ENCODE data around the gene NPBWR2. TPM values are rescaled to one million over a fixed set of nuclear protein-coding genes. Genes with fewer than 3 reads are reported as not detected.
"Not testable (repeated sequence)": the region's sequence is repeated elsewhere in the genome, so short reads cannot be mapped to it uniquely, and the experiment has no call there.

The NPBWR2 gene
- total RNA-seq, 1 experiment from 2014 or later, result not detected

- no peak for DNase-seq
- Histone ChIP-seq H3K27me3 (ENCODE audit: control insufficient read depth, insufficient read depth, low read length) (no peaks in the 10 kb centered on the region), H3K36me3 (replicated peaks; ENCODE audit: control insufficient read depth, insufficient read depth, low read length) (no peaks in the 10 kb centered on the region)
Measured at GRCh38 chr20:64095455-64095854, 11.9 kb downstream of the NPBWR2 start.

GRCh38 chr20:64093013-64093503 lies 14.3 kb downstream of the NPBWR2 start:
- DNase-seq, result peak; percentile 83
- H3K36me3 ChIP-seq (replicated peaks; ENCODE audit: control insufficient read depth, insufficient read depth, low read length), result no peaks in the 10 kb centered on the region
- no peak overlapping the region for H3K4me3 ChIP-seq (ENCODE audit: insufficient read depth, low read depth, low read length)
- no peaks in the 10 kb centered on the region for H3K27me3 ChIP-seq (ENCODE audit: control insufficient read depth, insufficient read depth, low read length)

More at GRCh38 chr20:64095455-64095854, 11.9 kb downstream of the NPBWR2 start:
- H3K4me3 ChIP-seq (ENCODE audit: insufficient read depth, low read depth, low read length), result no peak overlapping the region

GRCh38 chr20:64092258-64093012 lies 14.9 kb downstream of the NPBWR2 start:
- H3K4me3 ChIP-seq (ENCODE audit: insufficient read depth, low read depth, low read length), result no peak overlapping the region
- no peak for DNase-seq
- no peaks in the 10 kb centered on the region for H3K27me3 ChIP-seq (ENCODE audit: control insufficient read depth, insufficient read depth, low read length)
- H3K36me3 ChIP-seq (replicated peaks; ENCODE audit: control insufficient read depth, insufficient read depth, low read length), result no peaks in the 10 kb centered on the region

- Histone ChIP-seq H3K4me3 (ENCODE audit: insufficient read depth, low read depth, low read length) (no peak overlapping the region), H3K36me3 (replicated peaks; ENCODE audit: control insufficient read depth, insufficient read depth, low read length) (no peaks in the 10 kb centered on the region), H3K27me3 (ENCODE audit: control insufficient read depth, insufficient read depth, low read length) (no peaks in the 10 kb centered on the region)
- DNase-seq, result peak; percentile 90
Measured at GRCh38 chr20:64091770-64092169, 15.6 kb downstream of the NPBWR2 start.

DNA sequence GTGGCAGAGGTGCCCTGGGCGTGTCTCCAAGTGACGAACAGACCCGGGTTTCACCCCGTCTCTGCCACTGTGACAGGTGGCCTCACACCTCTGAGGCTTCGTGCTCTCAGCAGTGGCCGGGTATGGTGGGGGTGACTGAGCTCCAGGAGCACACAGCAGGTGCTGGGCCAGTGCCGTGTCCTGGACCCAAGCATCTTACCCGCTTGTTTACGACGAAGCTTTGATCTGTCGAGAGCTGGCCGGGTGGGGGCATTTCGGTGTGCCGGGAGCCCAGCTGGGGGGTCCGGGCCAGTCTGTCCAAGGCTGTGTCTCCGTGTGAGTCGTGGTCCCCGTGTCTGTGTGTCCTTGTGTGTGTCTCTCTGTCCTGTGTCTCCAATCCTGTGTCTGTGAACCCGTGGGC lies 16.0 kb downstream of the NPBWR2 start:
- Histone ChIP-seq H3K27me3 (ENCODE audit: control insufficient read depth, insufficient read depth, low read length) (no peaks in the 10 kb centered on the region), H3K36me3 (replicated peaks; ENCODE audit: control insufficient read depth, insufficient read depth, low read length) (no peaks in the 10 kb centered on the region), H3K4me3 (ENCODE audit: insufficient read depth, low read depth, low read length) (no peak overlapping the region)
- no peak for DNase-seq

DNA sequence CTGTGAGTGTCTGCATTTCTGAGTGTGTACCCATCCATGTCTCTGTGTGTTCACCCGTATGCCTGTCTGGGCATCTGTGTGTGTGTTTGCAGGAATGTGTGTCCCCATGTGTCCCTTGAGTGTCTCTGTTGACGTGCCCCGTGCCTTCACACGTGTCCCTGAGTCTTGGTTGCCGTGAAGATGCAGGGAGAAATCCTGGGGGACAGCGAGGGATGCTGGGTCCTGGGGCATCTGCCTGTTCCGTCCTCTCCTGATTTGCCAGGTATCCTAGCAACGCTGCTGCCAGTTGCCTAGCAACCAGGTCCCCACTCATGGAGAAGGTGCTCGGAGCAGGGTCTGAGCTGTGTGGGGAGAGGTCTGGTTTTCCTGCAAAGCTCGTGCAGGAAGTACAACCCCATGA lies 17.2 kb downstream of the NPBWR2 start:
- H3K4me3 ChIP-seq (ENCODE audit: insufficient read depth, low read depth, low read length), result no peak overlapping the region
- H3K36me3 ChIP-seq (replicated peaks; ENCODE audit: control insufficient read depth, insufficient read depth, low read length), result no peaks in the 10 kb centered on the region
- H3K27me3 ChIP-seq (ENCODE audit: control insufficient read depth, insufficient read depth, low read length), result peaks cover 3% of the 10 kb centered on the region
- no peak for DNase-seq

- not testable (repeated sequence) for H3K36me3 ChIP-seq (replicated peaks; ENCODE audit: control insufficient read depth, insufficient read depth, low read length); H3K4me3 ChIP-seq (ENCODE audit: insufficient read depth, low read depth, low read length); DNase-seq
- peaks cover 18% of the 10 kb centered on the region for H3K27me3 ChIP-seq (ENCODE audit: control insufficient read depth, insufficient read depth, low read length)
Measured at GRCh38 chr20:64088586-64088985, 18.8 kb downstream of the NPBWR2 start.

GRCh38 chr20:64087226-64087825 lies 20.0 kb downstream of the NPBWR2 start:
- not testable (repeated sequence) for H3K36me3 ChIP-seq (replicated peaks; ENCODE audit: control insufficient read depth, insufficient read depth, low read length); H3K4me3 ChIP-seq (ENCODE audit: insufficient read depth, low read depth, low read length); DNase-seq
- H3K27me3 ChIP-seq (ENCODE audit: control insufficient read depth, insufficient read depth, low read length), result peaks cover 26% of the 10 kb centered on the region

GRCh38 chr20:64086801-64087200 lies 20.6 kb downstream of the NPBWR2 start:
- Histone ChIP-seq H3K36me3 (replicated peaks; ENCODE audit: control insufficient read depth, insufficient read depth, low read length) (no peaks in the 10 kb centered on the region), H3K4me3 (ENCODE audit: insufficient read depth, low read depth, low read length) (no peak overlapping the region), H3K27me3 (ENCODE audit: control insufficient read depth, insufficient read depth, low read length) (peaks cover 30% of the 10 kb centered on the region)
- DNase-seq, result no peak

GRCh38 chr20:64084685-64085152 lies 22.6 kb downstream of the NPBWR2 start:
- peaks cover 38% of the 10 kb centered on the region for H3K27me3 ChIP-seq (ENCODE audit: control insufficient read depth, insufficient read depth, low read length)
- H3K4me3 ChIP-seq (ENCODE audit: insufficient read depth, low read depth, low read length), result peak overlapping the region; percentile 64; the same call in 1 of the 2 replicates
- no peaks in the 10 kb centered on the region for H3K36me3 ChIP-seq (replicated peaks; ENCODE audit: control insufficient read depth, insufficient read depth, low read length)
- DNase-seq, result peak; percentile 90

GRCh38 chr20:64083804-64084684 lies 23.3 kb downstream of the NPBWR2 start, which contains the start of gene LKAAEAR1:
Gene LKAAEAR1 (minus strand): TSS chr20:64084398. CDS start chr20:64084219, 179 bp downstream.
- no peaks in the 10 kb centered on the region for H3K36me3 ChIP-seq (replicated peaks; ENCODE audit: control insufficient read depth, insufficient read depth, low read length)
- peaks cover 38% of the 10 kb centered on the region for H3K27me3 ChIP-seq (ENCODE audit: control insufficient read depth, insufficient read depth, low read length)
- peak; percentile 88 for DNase-seq
- peak within 1 kb of the TSS; percentile 64 for H3K4me3 ChIP-seq (ENCODE audit: insufficient read depth, low read depth, low read length)

DNA sequence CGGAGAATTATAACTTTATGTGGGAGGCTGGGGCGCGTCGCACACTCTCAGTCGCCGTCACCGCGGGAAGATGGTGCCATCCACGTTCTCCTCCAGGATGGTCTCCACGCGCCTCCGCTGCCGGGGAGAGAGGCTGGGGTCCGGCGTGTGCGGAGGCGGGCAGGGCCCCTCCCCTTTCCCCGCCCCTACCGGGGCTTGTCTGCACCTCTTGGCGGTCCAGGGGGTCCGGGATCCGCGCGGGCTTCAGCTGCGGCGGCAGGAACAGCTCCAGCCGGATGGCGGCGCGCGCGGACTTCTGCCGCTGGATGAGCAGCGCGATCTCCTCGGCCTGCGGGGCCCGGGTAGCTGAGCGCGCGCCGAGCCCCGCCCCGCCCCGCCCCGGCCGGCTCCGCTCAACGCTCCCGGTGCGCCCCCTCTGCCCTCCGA lies 24.0 kb downstream of the NPBWR2 start:
- DNase-seq, result peak; percentile 97
- peak overlapping the region; percentile 64 for H3K4me3 ChIP-seq (ENCODE audit: insufficient read depth, low read depth, low read length)
- H3K27me3 ChIP-seq (ENCODE audit: control insufficient read depth, insufficient read depth, low read length), result peaks cover 38% of the 10 kb centered on the region
- no peaks in the 10 kb centered on the region for H3K36me3 ChIP-seq (replicated peaks; ENCODE audit: control insufficient read depth, insufficient read depth, low read length)

DNA sequence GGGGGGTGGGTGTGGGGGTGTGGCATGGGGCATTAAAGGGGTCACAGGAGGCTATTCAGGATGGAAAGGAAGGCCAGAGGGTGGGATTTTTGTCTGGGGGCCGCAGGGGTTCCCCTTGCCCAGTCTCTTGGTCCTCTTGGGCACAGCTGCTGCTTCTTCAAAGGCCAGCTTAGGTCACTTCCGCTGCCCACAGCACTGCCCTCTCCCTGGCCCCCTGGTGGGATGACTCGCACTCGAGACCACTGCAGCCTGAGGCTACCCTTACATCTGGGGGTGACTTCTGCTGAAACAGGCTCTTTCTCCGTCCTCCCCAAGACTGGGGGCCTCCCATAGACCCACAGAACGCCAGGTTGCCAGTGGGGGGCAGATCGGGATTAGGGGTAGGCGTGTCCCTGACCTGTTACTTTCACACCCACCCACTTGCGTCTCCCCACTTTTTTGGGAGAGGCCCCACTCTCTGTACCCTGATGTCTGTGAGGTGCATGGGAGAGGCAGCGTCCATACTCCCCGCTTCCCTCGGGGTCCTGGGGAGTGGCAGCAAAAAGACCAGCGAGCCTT lies 24.5 kb downstream of the NPBWR2 start:
- DNase-seq, result no peak
- Histone ChIP-seq H3K27me3 (ENCODE audit: control insufficient read depth, insufficient read depth, low read length) (peaks cover 38% of the 10 kb centered on the region), H3K36me3 (replicated peaks; ENCODE audit: control insufficient read depth, insufficient read depth, low read length) (no peaks in the 10 kb centered on the region), H3K4me3 (ENCODE audit: insufficient read depth, low read depth, low read length) (peak overlapping the region; percentile 28)

DNA sequence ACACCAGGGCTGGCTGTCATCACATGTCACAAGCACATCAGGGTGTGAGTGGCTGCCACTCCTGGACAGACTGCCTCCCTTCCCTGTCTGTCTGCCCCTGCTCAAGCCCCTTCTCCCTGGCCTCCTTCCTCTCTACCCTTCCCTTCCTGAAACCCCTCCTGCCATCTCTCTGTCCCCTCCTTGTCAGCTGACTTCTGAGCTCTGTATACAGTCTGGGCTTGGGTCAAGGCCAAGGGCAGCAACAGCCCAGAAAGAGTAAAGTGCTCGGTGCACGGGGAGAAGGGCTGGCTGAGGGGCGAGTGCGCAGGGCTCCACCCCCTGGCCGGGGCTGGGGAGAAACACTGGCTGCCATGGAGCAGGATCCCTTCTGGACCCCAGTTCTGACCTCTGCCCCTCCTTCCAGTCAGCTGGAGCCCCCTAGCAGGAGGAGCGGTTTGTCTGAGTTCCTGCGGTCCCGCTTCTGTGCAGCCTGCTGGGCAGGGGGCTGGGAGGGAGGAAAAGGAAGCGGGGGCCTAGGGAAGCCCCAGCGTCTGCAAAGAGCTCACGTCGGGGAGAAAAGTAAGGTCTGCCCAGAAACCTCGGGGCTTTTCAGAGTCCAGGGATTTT lies 25.1 kb downstream of the NPBWR2 start:
- Histone ChIP-seq H3K36me3 (replicated peaks; ENCODE audit: control insufficient read depth, insufficient read depth, low read length) (no peaks in the 10 kb centered on the region), H3K4me3 (ENCODE audit: insufficient read depth, low read depth, low read length) (no peak overlapping the region), H3K27me3 (ENCODE audit: control insufficient read depth, insufficient read depth, low read length) (peaks cover 38% of the 10 kb centered on the region)
- peak; percentile 86 for DNase-seq

Data from H7 (cell line).